Neural cell (in vitro differentiated cells): Measurements from ENCODE around the gene NIP7.

Experiments
- EP300 ChIP-seq: fragments of 450-650 bp; conservative IDR thresholded peaks from 2 replicates; pipeline ENCODE4 v1.6.1; 2014; ENCODE audit warnings: antibody characterized with exemption, mild to moderate bottlenecking, moderate library complexity; ENCODE audit not compliant: poor library complexity, severe bottlenecking
- EZH2 ChIP-seq: fragments of 200-600, 300-800 bp; shearing (Covaris generic), sonication (generic); IDR thresholded peaks from 2 replicates; pipeline ENCODE4 v1.6.1; 2014; ENCODE audit warnings: antibody characterized with exemption, low read length, borderline replicate concordance, mild to moderate bottlenecking; ENCODE audit not compliant: insufficient read depth, poor library complexity, severe bottlenecking
- POLR2AphosphoS5 ChIP-seq: IDR thresholded peaks from 2 replicates; pipeline ENCODE4 v1.6.1; 2012
- RAD21 ChIP-seq: fragments of 450-650 bp; conservative IDR thresholded peaks from 2 replicates; pipeline ENCODE4 v1.6.1; 2014; ENCODE audit warnings: antibody characterized with exemption, mild to moderate bottlenecking, moderate library complexity
- SMC3 ChIP-seq: fragments of 450-650 bp; conservative IDR thresholded peaks from 2 replicates; pipeline ENCODE4 v1.6.1; 2014; ENCODE audit warnings: antibody characterized with exemption, mild to moderate bottlenecking, moderate library complexity; ENCODE audit not compliant: poor library complexity
- TAF1 ChIP-seq: IDR thresholded peaks from 2 replicates; pipeline ENCODE4 v1.6.1; 2012; ENCODE audit warnings: low read depth
- TF ChIP-seq, protein P1 (sequence below): fragments of 450-650 bp; IDR thresholded peaks from 2 replicates; pipeline ENCODE4 v1.5.1; 2014; ENCODE audit warnings: antibody characterized with exemption, mild to moderate bottlenecking, moderate library complexity; ENCODE audit not compliant: poor library complexity, severe bottlenecking
- TF ChIP-seq, protein P2 (sequence below): IDR thresholded peaks from 2 replicates; pipeline ENCODE4 v1.6.1; 2012; ENCODE audit warnings: borderline replicate concordance

DNA sequence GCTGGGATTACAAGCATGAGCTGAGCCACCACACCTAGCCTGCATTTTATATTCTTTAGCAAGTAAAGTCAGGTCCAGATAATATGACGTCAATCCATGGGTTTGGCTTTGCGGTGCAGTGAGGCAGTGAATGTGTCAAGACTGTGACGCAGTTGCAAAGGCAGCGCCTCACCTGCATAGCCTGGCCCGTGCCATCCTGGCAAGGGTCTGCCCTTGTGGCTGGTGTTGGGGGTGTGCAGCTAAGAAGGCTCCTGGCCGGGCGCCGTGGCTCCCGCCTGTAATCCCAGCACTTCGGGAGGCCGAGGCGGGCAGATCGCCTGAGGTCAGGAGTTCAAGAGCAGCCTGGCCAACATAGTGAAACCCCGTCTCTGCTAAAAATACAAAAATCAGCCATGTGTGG is 16.2 kb upstream of the NIP7 start:
- TF ChIP-seq, protein P1, sequence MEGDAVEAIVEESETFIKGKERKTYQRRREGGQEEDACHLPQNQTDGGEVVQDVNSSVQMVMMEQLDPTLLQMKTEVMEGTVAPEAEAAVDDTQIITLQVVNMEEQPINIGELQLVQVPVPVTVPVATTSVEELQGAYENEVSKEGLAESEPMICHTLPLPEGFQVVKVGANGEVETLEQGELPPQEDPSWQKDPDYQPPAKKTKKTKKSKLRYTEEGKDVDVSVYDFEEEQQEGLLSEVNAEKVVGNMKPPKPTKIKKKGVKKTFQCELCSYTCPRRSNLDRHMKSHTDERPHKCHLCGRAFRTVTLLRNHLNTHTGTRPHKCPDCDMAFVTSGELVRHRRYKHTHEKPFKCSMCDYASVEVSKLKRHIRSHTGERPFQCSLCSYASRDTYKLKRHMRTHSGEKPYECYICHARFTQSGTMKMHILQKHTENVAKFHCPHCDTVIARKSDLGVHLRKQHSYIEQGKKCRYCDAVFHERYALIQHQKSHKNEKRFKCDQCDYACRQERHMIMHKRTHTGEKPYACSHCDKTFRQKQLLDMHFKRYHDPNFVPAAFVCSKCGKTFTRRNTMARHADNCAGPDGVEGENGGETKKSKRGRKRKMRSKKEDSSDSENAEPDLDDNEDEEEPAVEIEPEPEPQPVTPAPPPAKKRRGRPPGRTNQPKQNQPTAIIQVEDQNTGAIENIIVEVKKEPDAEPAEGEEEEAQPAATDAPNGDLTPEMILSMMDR: no peak
- TF ChIP-seq, protein P2, sequence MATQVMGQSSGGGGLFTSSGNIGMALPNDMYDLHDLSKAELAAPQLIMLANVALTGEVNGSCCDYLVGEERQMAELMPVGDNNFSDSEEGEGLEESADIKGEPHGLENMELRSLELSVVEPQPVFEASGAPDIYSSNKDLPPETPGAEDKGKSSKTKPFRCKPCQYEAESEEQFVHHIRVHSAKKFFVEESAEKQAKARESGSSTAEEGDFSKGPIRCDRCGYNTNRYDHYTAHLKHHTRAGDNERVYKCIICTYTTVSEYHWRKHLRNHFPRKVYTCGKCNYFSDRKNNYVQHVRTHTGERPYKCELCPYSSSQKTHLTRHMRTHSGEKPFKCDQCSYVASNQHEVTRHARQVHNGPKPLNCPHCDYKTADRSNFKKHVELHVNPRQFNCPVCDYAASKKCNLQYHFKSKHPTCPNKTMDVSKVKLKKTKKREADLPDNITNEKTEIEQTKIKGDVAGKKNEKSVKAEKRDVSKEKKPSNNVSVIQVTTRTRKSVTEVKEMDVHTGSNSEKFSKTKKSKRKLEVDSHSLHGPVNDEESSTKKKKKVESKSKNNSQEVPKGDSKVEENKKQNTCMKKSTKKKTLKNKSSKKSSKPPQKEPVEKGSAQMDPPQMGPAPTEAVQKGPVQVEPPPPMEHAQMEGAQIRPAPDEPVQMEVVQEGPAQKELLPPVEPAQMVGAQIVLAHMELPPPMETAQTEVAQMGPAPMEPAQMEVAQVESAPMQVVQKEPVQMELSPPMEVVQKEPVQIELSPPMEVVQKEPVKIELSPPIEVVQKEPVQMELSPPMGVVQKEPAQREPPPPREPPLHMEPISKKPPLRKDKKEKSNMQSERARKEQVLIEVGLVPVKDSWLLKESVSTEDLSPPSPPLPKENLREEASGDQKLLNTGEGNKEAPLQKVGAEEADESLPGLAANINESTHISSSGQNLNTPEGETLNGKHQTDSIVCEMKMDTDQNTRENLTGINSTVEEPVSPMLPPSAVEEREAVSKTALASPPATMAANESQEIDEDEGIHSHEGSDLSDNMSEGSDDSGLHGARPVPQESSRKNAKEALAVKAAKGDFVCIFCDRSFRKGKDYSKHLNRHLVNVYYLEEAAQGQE: no peak
- TF ChIP-seq RAD21 (no peak), EZH2 (no peak), POLR2AphosphoS5 (no peak), EP300 (no peak), TAF1 (no peak), SMC3 (no peak)
